Heart left ventricle (tissue), 13 donors: ENCODE measurements around the gene BTRC.

ENCODE experiments used
- CTCF ChIP-seq, 12 donors: fragments of 200-600 bp; sonication (generic) in 4 of 12; IDR thresholded peaks; one replicate each; pipeline versions ENCODE4 v1.5.0 to v1.8.0; 2018 to 2022; ENCODE audit warnings: antibody characterized with exemption in 12 of 12, mild to moderate bottlenecking in 5 of 12
- POLR2A ChIP-seq, 2 donors: fragments of 450-650 bp; IDR thresholded peaks; one replicate each; pipeline ENCODE4 v1.6.1; 2017; ENCODE audit warnings: antibody characterized with exemption in 2 of 2, mild to moderate bottlenecking in 2 of 2, moderate library complexity in 2 of 2
- donor health status: ischemic (EF 13 %, LVEDD 7.1; RV severe dilation, severe dysfunction).
- donor health status: DM: no; HTN: yes; CAD: no.
- donor health status: DM: no; HTN: no; CAD: no.
- donor health status: ischemic (EF 25% LVEDD 6.9; RV normal size, moderate dysfunction).
- donor health status: ischemic (EF 25% LVEDD 5.7; RV mildly dilated, moderate dysfunction).
- donor health status: ischemic (EF 35%, LVEDD 5.7; RV mildly dilated, moderate dysfunction).
- donor health status: nonischemic (EF 11% LVEDD 7.7; RV severe dilation, severe dysfunction).
- donor health status: DM: yes; HTN: yes; CAD: no.
- donor health status: PGD.
- donor health status: ischemic (EF 29% LVEDD 5.4; RV normal size, mild dysfunction).
- donor health status: nonischemic (EF 23%, LVEDD 6.1; RV moderate dilation, normal function).

- no peak for TF ChIP-seq CTCF (IDR thresholded peaks at IDR 0.05)
- no peak for TF ChIP-seq POLR2A (IDR thresholded peaks at IDR 0.05)
Observed at GRCh38 chr10:101321073-101321472, 32.9 kb upstream of the BTRC start.
